ENCODE results near the gene ZDHHC5. TPM values are rescaled to one million over a fixed set of nuclear protein-coding genes. Genes with fewer than 3 reads are reported as not detected.

The ZDHHC5 gene
- total and polyA plus RNA-seq, 2 of the 4 experiments (the other 2 are of a cell fraction) = 19.4 to 45.7 TPM

Small RNAs within 50 kb of the gene (microRNA-seq; reads per million reads assigned to microRNA genes)
- gene MIR130A (ENCODE audit: insufficient read depth in 1 of 2, insufficient read length in 1 of 2, unreplicated experiment in 1 of 2) (3,787 to 7,122 reads per million in 2 experiments), gene TMX2-CTNND1 (ENCODE audit: insufficient read depth, insufficient read length) (not detected)

Small RNAs within 50 kb of the gene (small RNA-seq; reads per million reads assigned to genes)
- gene MIR130A = 141 to 25,303 (median 14,837) reads per million in 5 experiments
- gene TMX2-CTNND1 = 0 reads per million in 5 experiments

Other genes starting within 250 kb of the ZDHHC5 start
- 10.6 and 12.7 TPM in 2 replicates for gene SLC43A3, start 241.0 kb upstream of the ZDHHC5 start, total RNA-seq (2012; rRNA removed)
- gene SLC43A3, start 241.0 kb upstream of the ZDHHC5 start, polyA plus RNA-seq (2012; rRNA removed) = 21.1 and 22.0 TPM in 2 replicates
- not detected in 2 replicates for gene RTN4RL2, start 207.6 kb upstream of the ZDHHC5 start, total RNA-seq (2012; rRNA removed)
- gene RTN4RL2, start 207.6 kb upstream of the ZDHHC5 start, polyA plus RNA-seq (2012; rRNA removed) = 0.83 and 1.5 TPM in 2 replicates
- 8.6 and 10.0 TPM in 2 replicates for gene SLC43A1, start 152.4 kb upstream of the ZDHHC5 start, total RNA-seq (2012; rRNA removed)
- gene SLC43A1, start 152.4 kb upstream of the ZDHHC5 start, polyA plus RNA-seq (2012; rRNA removed) = 15.9 and 17.0 TPM in 2 replicates
- gene TIMM10, start 137.4 kb upstream of the ZDHHC5 start, total RNA-seq (2012; rRNA removed) = 70.0 and 96.8 TPM in 2 replicates
- 135 and 148 TPM in 2 replicates for gene TIMM10, start 137.4 kb upstream of the ZDHHC5 start, polyA plus RNA-seq (2012; rRNA removed)
- not detected in 2 replicates for gene SMTNL1, start 130.5 kb upstream of the ZDHHC5 start, total RNA-seq (2012; rRNA removed)
- not detected in 2 replicates for gene SMTNL1, start 130.5 kb upstream of the ZDHHC5 start, polyA plus RNA-seq (2012; rRNA removed)
- gene UBE2L6, start 100.4 kb upstream of the ZDHHC5 start, total RNA-seq (2012; rRNA removed) = 34.4 and 37.5 TPM in 2 replicates
- gene UBE2L6, start 100.4 kb upstream of the ZDHHC5 start, polyA plus RNA-seq (2012; rRNA removed) = 46.7 and 51.7 TPM in 2 replicates
- 2.0 and 2.2 TPM in 2 replicates for gene SERPING1, start 70.4 kb upstream of the ZDHHC5 start, total RNA-seq (2012; rRNA removed)
- gene SERPING1, start 70.4 kb upstream of the ZDHHC5 start, polyA plus RNA-seq (2012; rRNA removed) = 27.5 and 30.7 TPM in 2 replicates
- under 0.01 and 0.18 TPM in 2 replicates for gene YPEL4, start 18.2 kb upstream of the ZDHHC5 start, total RNA-seq (2012; rRNA removed)
- gene YPEL4, start 18.2 kb upstream of the ZDHHC5 start, polyA plus RNA-seq (2012; rRNA removed) = 0.57 and 0.79 TPM in 2 replicates
- 24.0 and 26.7 TPM in 2 replicates for gene CLP1, start 10.4 kb upstream of the ZDHHC5 start, total RNA-seq (2012; rRNA removed)
- 16.3 and 16.5 TPM in 2 replicates for gene CLP1, start 10.4 kb upstream of the ZDHHC5 start, polyA plus RNA-seq (2012; rRNA removed)
- gene MED19, start 44.1 kb downstream of the ZDHHC5 start, total RNA-seq (2012; rRNA removed) = 14.0 and 14.7 TPM in 2 replicates
- 35.0 and 40.9 TPM in 2 replicates for gene MED19, start 44.1 kb downstream of the ZDHHC5 start, polyA plus RNA-seq (2012; rRNA removed)
- gene TMX2, start 44.5 kb downstream of the ZDHHC5 start, total RNA-seq (2012; rRNA removed) = 72.5 and 103 TPM in 2 replicates
- gene TMX2, start 44.5 kb downstream of the ZDHHC5 start, polyA plus RNA-seq (2012; rRNA removed) = 60.3 and 70.4 TPM in 2 replicates
- 40.3 and 48.9 TPM in 2 replicates for gene SELENOH, start 73.4 kb downstream of the ZDHHC5 start, total RNA-seq (2012; rRNA removed)
- gene SELENOH, start 73.4 kb downstream of the ZDHHC5 start, polyA plus RNA-seq (2012; rRNA removed) = 107 and 137 TPM in 2 replicates
- gene BTBD18, start 83.7 kb downstream of the ZDHHC5 start, total RNA-seq (2012; rRNA removed) = not detected in 2 replicates
- gene BTBD18, start 83.7 kb downstream of the ZDHHC5 start, polyA plus RNA-seq (2012; rRNA removed) = not detected in 2 replicates
- gene CTNND1, start 93.7 kb downstream of the ZDHHC5 start, total RNA-seq (2012; rRNA removed) = 193 and 229 TPM in 2 replicates
- gene CTNND1, start 93.7 kb downstream of the ZDHHC5 start, polyA plus RNA-seq (2012; rRNA removed) = 80.5 and 88.5 TPM in 2 replicates